ENCODE data around the gene UFM1. TPM values are rescaled to one million over a fixed set of nuclear protein-coding genes. Genes with fewer than 3 reads are reported as not detected.
"Not testable (repeated sequence)": the region's sequence is repeated elsewhere in the genome, so short reads cannot be mapped to it uniquely, and the experiment has no call there.

Gene UFM1
- polyA plus RNA-seq (2013, experiment 1 of 2; ENCODE audit: insufficient read length) = 73.1 TPM
- 66.1 TPM for polyA plus RNA-seq (2013, experiment 2 of 2; ENCODE audit: insufficient read length)

- peak; percentile 95 for DNase-seq
Measured at GRCh38 chr13:38349390-38350113, at the start of gene UFM1. Gene UFM1 (plus strand): TSS chr13:38349851. CDS start chr13:38349920, 69 bp downstream.

GRCh38 chr13:38301236-38301635 lies 48.4 kb upstream of the UFM1 start:
- no peak for DNase-seq

- DNase-seq = no peak
Measured at GRCh38 chr13:38303816-38304320, 45.8 kb upstream of the UFM1 start.

- DNase-seq = peak; percentile 86
Measured at GRCh38 chr13:38308736-38309135, 40.9 kb upstream of the UFM1 start.

GRCh38 chr13:38309397-38309796 lies 40.3 kb upstream of the UFM1 start:
- DNase-seq = no peak

- DNase-seq = not testable (repeated sequence)
Measured at GRCh38 chr13:38311175-38311574, 38.5 kb upstream of the UFM1 start.

GRCh38 chr13:38316129-38316528 lies 33.5 kb upstream of the UFM1 start:
- DNase-seq = no peak

- DNase-seq = no peak
Measured at GRCh38 chr13:38321654-38322053, 28.0 kb upstream of the UFM1 start.

GRCh38 chr13:38325426-38325825 lies 24.2 kb upstream of the UFM1 start:
- DNase-seq = no peak

- no peak for DNase-seq
Measured at GRCh38 chr13:38328699-38329098, 21.0 kb upstream of the UFM1 start.

GRCh38 chr13:38334845-38335244 lies 14.8 kb upstream of the UFM1 start:
- DNase-seq = no peak

- DNase-seq = no peak
Measured at GRCh38 chr13:38338089-38338488, 11.6 kb upstream of the UFM1 start.

GRCh38 chr13:38340624-38341023 lies 9.0 kb upstream of the UFM1 start:
- no peak for DNase-seq

GRCh38 chr13:38341149-38341692 lies 8.4 kb upstream of the UFM1 start:
- no peak for DNase-seq

- no peak for DNase-seq
Measured at GRCh38 chr13:38346764-38347163, 2.9 kb upstream of the UFM1 start.

GRCh38 chr13:38348861-38349389 lies 726 bp upstream of the UFM1 start:
- DNase-seq = peak; percentile 13

GRCh38 chr13:38350114-38350617 lies 515 bp downstream of the UFM1 start:
- DNase-seq = peak; percentile 53

- DNase-seq = no peak
Measured at GRCh38 chr13:38355595-38356119, 6.0 kb downstream of the UFM1 start.

- DNase-seq = no peak
Measured at GRCh38 chr13:38358684-38359083, 9.0 kb downstream of the UFM1 start.

GRCh38 chr13:38361542-38362262 lies 12.1 kb downstream of the UFM1 start:
- no peak for DNase-seq

- no peak for DNase-seq
Measured at GRCh38 chr13:38363219-38363618, 13.6 kb downstream of the UFM1 start.

GRCh38 chr13:38363746-38364145 lies 14.1 kb downstream of the UFM1 start:
- DNase-seq = not testable (repeated sequence)

GRCh38 chr13:38365661-38366060 lies 16.0 kb downstream of the UFM1 start:
- DNase-seq = no peak

Measured in fibroblast of skin of abdomen (primary cell).